Astrocyte (in vitro differentiated cells and primary cell): ENCODE results near the gene ARTN. TPM values are rescaled to one million over a fixed set of nuclear protein-coding genes. Genes with fewer than 3 reads are reported as not detected.

ENCODE experiments used
- DNase-seq: peaks from one replicate; pipeline ENCODE4 v3.0.0-alpha.2; 2010; ENCODE audit warnings: low read depth
- FAIRE-seq: peaks from 2 replicates; lab custom pipeline; 2011; peaks lifted over from hg19 to GRCh38; lab: Jason Lieb, UNC
- H2AFZ ChIP-seq: 2 replicates; pipeline ENCODE4 v1.6.0; 2012; ENCODE audit warnings: low read depth, low read length, inconsistent platforms
- H3K27ac ChIP-seq: 2 replicates; pipeline ENCODE4 v1.5.1; 2011; ENCODE audit warnings: low read depth, low read length, inconsistent platforms
- H3K27me3 ChIP-seq: 2 replicates; pipeline ENCODE4 v1.6.0; 2011; ENCODE audit warnings: low read length, inconsistent platforms; ENCODE audit not compliant: insufficient read depth
- H3K36me3 ChIP-seq: 2 replicates; pipeline ENCODE4 v1.5.1; 2011; ENCODE audit warnings: low read length, inconsistent platforms; ENCODE audit not compliant: insufficient read depth
- H3K4me1 ChIP-seq: 2 replicates; pipeline ENCODE4 v1.5.1; 2011; ENCODE audit warnings: low read length, inconsistent platforms; ENCODE audit not compliant: insufficient read depth
- H3K4me2 ChIP-seq: 2 replicates; pipeline ENCODE4 v1.6.0; 2012; ENCODE audit warnings: low read length, inconsistent platforms
- H3K4me3 ChIP-seq: 2 replicates; pipeline ENCODE4 v1.5.1; 2011; ENCODE audit warnings: low read depth, mild to moderate bottlenecking, low read length, inconsistent platforms; ENCODE audit not compliant: insufficient read depth
- H3K79me2 ChIP-seq: 2 replicates; pipeline ENCODE4 v1.6.0; 2012; ENCODE audit warnings: mild to moderate bottlenecking, low read length, inconsistent platforms; ENCODE audit not compliant: insufficient read depth
- H3K9ac ChIP-seq: 2 replicates; pipeline ENCODE4 v1.6.0; 2012; ENCODE audit warnings: mild to moderate bottlenecking, low read length, inconsistent platforms
- H3K9me3 ChIP-seq: 2 replicates; pipeline ENCODE4 v1.5.1; 2012; ENCODE audit warnings: low read depth, mild to moderate bottlenecking, low read length, inconsistent platforms; ENCODE audit not compliant: insufficient read depth
- H4K20me1 ChIP-seq: 2 replicates; pipeline ENCODE4 v1.6.0; 2012; ENCODE audit warnings: low read length, inconsistent platforms; ENCODE audit not compliant: insufficient read depth
- H3K27ac Mint-ChIP-seq: one replicate; pipeline ENCODE4 v1.8.0; 2021; ENCODE audit warnings: mild to moderate bottlenecking, mixed read lengths; ENCODE audit not compliant: unreplicated experiment
- H3K27me3 Mint-ChIP-seq: one replicate; pipeline ENCODE4 v1.8.0; 2021; ENCODE audit warnings: low read depth, mixed read lengths; ENCODE audit not compliant: unreplicated experiment
- H3K36me3 Mint-ChIP-seq: one replicate; pipeline ENCODE4 v1.8.0; 2021; ENCODE audit warnings: low read depth, mixed read lengths; ENCODE audit not compliant: unreplicated experiment
- H3K4me1 Mint-ChIP-seq: one replicate; pipeline ENCODE4 v1.8.0; 2021; ENCODE audit warnings: low read depth, mixed read lengths; ENCODE audit not compliant: unreplicated experiment
- H3K4me3 Mint-ChIP-seq: one replicate; pipeline ENCODE4 v1.8.0; 2021; ENCODE audit warnings: mild to moderate bottlenecking, moderate library complexity, mixed read lengths; ENCODE audit not compliant: unreplicated experiment
- H3K9me3 Mint-ChIP-seq: one replicate; pipeline ENCODE4 v1.8.0; 2021; ENCODE audit warnings: mild to moderate bottlenecking, mixed read lengths; ENCODE audit not compliant: unreplicated experiment
- EZH2 ChIP-seq: IDR thresholded peaks from 2 replicates; pipeline ENCODE4 v1.6.1; 2012; ENCODE audit warnings: mild to moderate bottlenecking, low read length, inconsistent platforms; ENCODE audit not compliant: insufficient read depth
- total RNA-seq: library from RNA; stranded (reverse); gene quantifications from 2 replicates; pipeline ENCODE4 v1.2.1, GENCODE V29; 2021
- TF ChIP-seq, protein P1 (sequence below): IDR thresholded peaks from 2 replicates; pipeline ENCODE4 v1.5.1; 2011; ENCODE audit warnings: low read depth, mild to moderate bottlenecking, inconsistent platforms, low read length, moderate library complexity; ENCODE audit not compliant: insufficient read depth

ARTN gene
- total RNA-seq, 1 donor from 2014 or later: 1.5 TPM

DNA sequence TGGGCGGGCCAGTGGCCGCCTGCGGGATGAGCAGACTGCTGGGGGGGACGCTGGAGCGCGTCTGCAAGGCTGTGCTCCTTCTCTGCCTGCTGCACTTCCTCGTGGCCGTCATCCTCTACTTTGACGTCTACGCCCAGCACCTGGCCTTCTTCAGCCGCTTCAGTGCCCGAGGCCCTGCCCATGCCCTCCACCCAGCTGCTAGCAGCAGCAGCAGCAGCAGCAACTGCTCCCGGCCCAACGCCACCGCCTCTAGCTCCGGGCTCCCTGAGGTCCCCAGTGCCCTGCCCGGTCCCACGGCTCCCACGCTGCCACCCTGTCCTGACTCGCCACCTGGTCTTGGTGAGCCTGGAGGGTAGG is 47.5 kb downstream of the ARTN start:
- peaks cover 38% of the 10 kb centered on the region for H3K4me1 Mint-ChIP-seq
- Histone ChIP-seq H3K9me3 (no peaks in the 10 kb centered on the region), H3K4me2 (peak overlapping the region; percentile 97), H3K36me3 (peaks cover 21% of the 10 kb centered on the region), H3K79me2 (peaks cover 66% of the 10 kb centered on the region), H4K20me1 (peaks cover 79% of the 10 kb centered on the region), H3K4me3 (no peak overlapping the region), H3K27me3 (no peaks in the 10 kb centered on the region), H3K27ac (no peak overlapping the region), H3K9ac (no peak overlapping the region), H3K4me1 (peaks cover 35% of the 10 kb centered on the region), H2AFZ (no peak overlapping the region)
- TF ChIP-seq, protein P1, sequence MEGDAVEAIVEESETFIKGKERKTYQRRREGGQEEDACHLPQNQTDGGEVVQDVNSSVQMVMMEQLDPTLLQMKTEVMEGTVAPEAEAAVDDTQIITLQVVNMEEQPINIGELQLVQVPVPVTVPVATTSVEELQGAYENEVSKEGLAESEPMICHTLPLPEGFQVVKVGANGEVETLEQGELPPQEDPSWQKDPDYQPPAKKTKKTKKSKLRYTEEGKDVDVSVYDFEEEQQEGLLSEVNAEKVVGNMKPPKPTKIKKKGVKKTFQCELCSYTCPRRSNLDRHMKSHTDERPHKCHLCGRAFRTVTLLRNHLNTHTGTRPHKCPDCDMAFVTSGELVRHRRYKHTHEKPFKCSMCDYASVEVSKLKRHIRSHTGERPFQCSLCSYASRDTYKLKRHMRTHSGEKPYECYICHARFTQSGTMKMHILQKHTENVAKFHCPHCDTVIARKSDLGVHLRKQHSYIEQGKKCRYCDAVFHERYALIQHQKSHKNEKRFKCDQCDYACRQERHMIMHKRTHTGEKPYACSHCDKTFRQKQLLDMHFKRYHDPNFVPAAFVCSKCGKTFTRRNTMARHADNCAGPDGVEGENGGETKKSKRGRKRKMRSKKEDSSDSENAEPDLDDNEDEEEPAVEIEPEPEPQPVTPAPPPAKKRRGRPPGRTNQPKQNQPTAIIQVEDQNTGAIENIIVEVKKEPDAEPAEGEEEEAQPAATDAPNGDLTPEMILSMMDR: no peak
- TF ChIP-seq EZH2: no peak
- H3K36me3 Mint-ChIP-seq: peaks cover 33% of the 10 kb centered on the region
- DNase-seq: no peak
- FAIRE-seq: no peak
- H3K27ac Mint-ChIP-seq: no peak overlapping the region
- no peak overlapping the region for H3K4me3 Mint-ChIP-seq
- no peaks in the 10 kb centered on the region for H3K27me3 Mint-ChIP-seq
- H3K9me3 Mint-ChIP-seq: no peaks in the 10 kb centered on the region

DNA sequence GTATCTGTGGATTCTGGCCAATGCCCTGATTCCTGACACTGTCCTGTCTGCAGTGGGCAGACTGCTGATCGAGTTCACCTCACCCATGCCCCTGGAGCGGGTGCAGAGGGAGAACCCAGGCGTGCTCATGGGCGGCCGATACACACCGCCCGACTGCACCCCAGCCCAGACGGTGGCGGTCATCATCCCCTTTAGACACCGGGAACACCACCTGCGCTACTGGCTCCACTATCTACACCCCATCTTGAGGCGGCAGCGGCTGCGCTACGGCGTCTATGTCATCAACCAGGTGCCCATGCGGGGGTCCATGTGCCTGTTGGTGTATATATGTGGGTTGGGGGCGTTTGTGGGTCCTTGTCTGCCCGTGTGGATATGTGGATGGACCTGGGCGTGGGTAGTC is 48.0 kb downstream of the ARTN start:
- no peaks in the 10 kb centered on the region for H3K27me3 Mint-ChIP-seq
- no peak overlapping the region for H2AFZ ChIP-seq
- FAIRE-seq (no peak), DNase-seq (no peak)
- H3K27ac Mint-ChIP-seq: no peak overlapping the region
- H3K4me3 ChIP-seq: no peak overlapping the region
- peaks cover 78% of the 10 kb centered on the region for H4K20me1 ChIP-seq
- no peaks in the 10 kb centered on the region for H3K27me3 ChIP-seq
- no peak overlapping the region for H3K4me3 Mint-ChIP-seq
- no peaks in the 10 kb centered on the region for H3K9me3 Mint-ChIP-seq
- no peak for TF ChIP-seq EZH2
- TF ChIP-seq, protein P1: no peak
- H3K9me3 ChIP-seq: no peaks in the 10 kb centered on the region
- peaks cover 30% of the 10 kb centered on the region for H3K4me1 ChIP-seq
- no peak overlapping the region for H3K9ac ChIP-seq
- H3K36me3 Mint-ChIP-seq: peaks cover 38% of the 10 kb centered on the region
- peaks cover 38% of the 10 kb centered on the region for H3K4me1 Mint-ChIP-seq
- H3K79me2 ChIP-seq: peaks cover 60% of the 10 kb centered on the region
- no peak overlapping the region for H3K27ac ChIP-seq
- H3K36me3 ChIP-seq: peaks cover 16% of the 10 kb centered on the region
- H3K4me2 ChIP-seq: no peak overlapping the region

DNA sequence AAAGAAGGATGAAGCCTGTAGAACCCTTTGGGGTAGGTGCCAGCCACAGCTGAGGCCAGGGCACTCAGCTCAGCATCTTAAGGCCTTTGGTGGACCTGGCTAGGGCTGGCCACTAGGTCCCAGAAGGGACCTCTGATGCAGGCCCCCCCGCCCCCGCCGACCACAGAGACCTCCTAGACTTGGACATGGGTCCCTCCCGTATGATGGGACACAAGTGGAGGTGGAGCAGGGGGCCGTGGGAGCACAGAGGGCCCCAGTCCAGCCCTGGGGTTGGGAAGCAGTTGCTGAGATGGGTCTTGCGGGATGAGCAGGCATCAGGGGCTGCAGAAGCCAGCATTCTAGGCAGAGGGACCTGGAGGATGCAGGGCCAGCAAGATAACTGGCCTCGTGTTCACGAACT is 48.6 kb downstream of the ARTN start:
- H3K9ac ChIP-seq: no peak overlapping the region
- H3K36me3 ChIP-seq: peaks cover 10% of the 10 kb centered on the region
- no peak for TF ChIP-seq EZH2
- TF ChIP-seq, protein P1: no peak
- no peak overlapping the region for H2AFZ ChIP-seq
- Mint-ChIP-seq H3K9me3 (no peaks in the 10 kb centered on the region), H3K27me3 (no peaks in the 10 kb centered on the region), H3K4me1 (peaks cover 36% of the 10 kb centered on the region), H3K36me3 (peaks cover 36% of the 10 kb centered on the region), H3K4me3 (no peak overlapping the region), H3K27ac (no peak overlapping the region)
- H3K27me3 ChIP-seq: no peaks in the 10 kb centered on the region
- peak overlapping the region; percentile 28 for H3K4me2 ChIP-seq
- H3K79me2 ChIP-seq: peaks cover 54% of the 10 kb centered on the region
- FAIRE-seq (no peak), DNase-seq (no peak)
- no peaks in the 10 kb centered on the region for H3K9me3 ChIP-seq
- H3K4me3 ChIP-seq: no peak overlapping the region
- H4K20me1 ChIP-seq: peaks cover 74% of the 10 kb centered on the region
- H3K27ac ChIP-seq: no peak overlapping the region
- peaks cover 28% of the 10 kb centered on the region for H3K4me1 ChIP-seq
